SU-DHL-6 (cell line): Measurements from ENCODE around the gene ALOX5.
A peak's percentile ranks its signal among the peaks of the same experiment; 100 is the strongest.

Source experiments
- H2AFZ ChIP-seq: fragments of 200-600 bp; sonication (generic); 2 replicates; pipeline ENCODE4 v1.6.1; 2014; ENCODE audit warnings: low read depth, mild to moderate bottlenecking, moderate library complexity, mixed read lengths, antibody characterized with exemption, low read length; ENCODE audit not compliant: severe bottlenecking
- H3F3A ChIP-seq: fragments of 200-600 bp; shearing (Covaris generic); 2 replicates; pipeline ENCODE4 v1.6.0; 2016; ENCODE audit warnings: antibody characterized with exemption, mild to moderate bottlenecking; ENCODE audit not compliant: insufficient read depth
- H3K27ac ChIP-seq: fragments of 200-600 bp; sonication (generic); 2 replicates; pipeline ENCODE4 v1.5.1; 2016; ENCODE audit warnings: low read depth, mild to moderate bottlenecking, low read length, moderate library complexity, mixed read lengths
- H3K27me3 ChIP-seq: fragments of 200-600 bp; sonication (generic), shearing (Covaris generic); 2 replicates; pipeline ENCODE4 v1.6.0; 2014; ENCODE audit warnings: mild to moderate bottlenecking, low read length
- H3K36me3 ChIP-seq: fragments of 200-600 bp; sonication (generic); 2 replicates; pipeline ENCODE4 v1.6.1; 2014; ENCODE audit warnings: mild to moderate bottlenecking, low read length, mixed read lengths
- H3K4me2 ChIP-seq: fragments of 300-600, 200-600 bp; shearing (Covaris generic), sonication (generic); 2 replicates; pipeline ENCODE4 v1.6.0; 2014; ENCODE audit warnings: low read length, low read depth, mild to moderate bottlenecking; ENCODE audit not compliant: poor library complexity, severe bottlenecking
- H3K4me3 ChIP-seq: fragments of 200-600 bp; sonication (generic); 2 replicates; pipeline ENCODE4 v1.5.1; 2014; ENCODE audit warnings: antibody characterized with exemption, low read length, mild to moderate bottlenecking, mixed read lengths; ENCODE audit not compliant: insufficient read depth, poor library complexity, severe bottlenecking
- H3K79me2 ChIP-seq: fragments of 200-600 bp; sonication (generic); 2 replicates; pipeline ENCODE4 v1.6.1; 2014; ENCODE audit warnings: mild to moderate bottlenecking, low read length, moderate library complexity; ENCODE audit not compliant: insufficient read depth
- H3K9ac ChIP-seq: fragments of 200-600 bp; sonication (generic); 2 replicates; pipeline ENCODE4 v1.7.0; 2014; ENCODE audit warnings: mild to moderate bottlenecking, low read length
- H3K9me2 ChIP-seq: fragments of 200-600 bp; sonication (generic); replicated peaks from 2 replicates; pipeline ENCODE4 v1.6.1; 2014; ENCODE audit warnings: low read length; ENCODE audit not compliant: insufficient read depth
- H3K9me3 ChIP-seq: fragments of 200-600 bp; sonication (generic); 2 replicates; pipeline ENCODE4 v1.6.1; 2014; ENCODE audit warnings: low read length, mixed read lengths; ENCODE audit not compliant: insufficient read depth
- H4K20me1 ChIP-seq: fragments of 200-600 bp; sonication (generic); 2 replicates; pipeline ENCODE4 v1.6.1; 2014; ENCODE audit warnings: low read depth, mild to moderate bottlenecking, antibody characterized with exemption, low read length, moderate library complexity, mixed read lengths
- CTCF ChIP-seq: fragments of 200-600 bp; sonication (generic); IDR thresholded peaks from one replicate; pipeline ENCODE4 v1.5.1; 2017; ENCODE audit warnings: antibody characterized with exemption, mild to moderate bottlenecking, low read length, moderate library complexity; ENCODE audit not compliant: insufficient read depth, poor library complexity, severe bottlenecking
- EZH2phosphoT487 ChIP-seq: fragments of 200-600 bp; sonication (generic), shearing (Covaris generic); conservative IDR thresholded peaks from 2 replicates; pipeline ENCODE4 v1.6.1; 2018; ENCODE audit warnings: mild to moderate bottlenecking, antibody characterized with exemption, low read length, moderate library complexity, mixed read lengths

ALOX5 gene

GRCh38 chr10:45372251-45372951 lies 1.6 kb upstream of the ALOX5 start:
- H3K9ac ChIP-seq: peak overlapping the region; percentile 87
- H3F3A ChIP-seq: peaks cover 53% of the 10 kb centered on the region
- TF ChIP-seq EZH2phosphoT487: no peak
- TF ChIP-seq CTCF: no peak
- no peaks in the 10 kb centered on the region for H3K9me2 ChIP-seq
- peaks cover 4% of the 10 kb centered on the region for H3K36me3 ChIP-seq
- H3K27me3 ChIP-seq: no peaks in the 10 kb centered on the region
- H3K27ac ChIP-seq: peak overlapping the region; percentile 97
- H3K4me2 ChIP-seq: peak overlapping the region; percentile 93
- no peaks in the 10 kb centered on the region for H3K9me3 ChIP-seq
- no peak overlapping the region for H2AFZ ChIP-seq
- H3K79me2 ChIP-seq: peaks cover 70% of the 10 kb centered on the region
- H4K20me1 ChIP-seq: peaks cover 6% of the 10 kb centered on the region; the same call in 1 of the 2 replicates
- peak overlapping the region; percentile 63 for H3K4me3 ChIP-seq

- H3K27me3 ChIP-seq: no peaks in the 10 kb centered on the region
These were observed 927 bp upstream of the ALOX5 start for GRCh38 chr10:45373003-45373575.

GRCh38 chr10:45374350-45375052 lies 485 bp downstream of the ALOX5 start:
- Histone ChIP-seq H3K27me3 (no peaks in the 10 kb centered on the region), H3K4me2 (peak overlapping the region; percentile 78), H3K9ac (peak overlapping the region; percentile 87), H3K36me3 (peaks cover 4% of the 10 kb centered on the region), H3K27ac (peak overlapping the region; percentile 75), H3K9me2 (no peaks in the 10 kb centered on the region), H2AFZ (no peak overlapping the region), H3F3A (peaks cover 35% of the 10 kb centered on the region), H4K20me1 (peaks cover 6% of the 10 kb centered on the region; the same call in 1 of the 2 replicates), H3K4me3 (peak overlapping the region; percentile 77), H3K79me2 (peaks cover 73% of the 10 kb centered on the region), H3K9me3 (no peaks in the 10 kb centered on the region)
- TF ChIP-seq CTCF: no peak
- TF ChIP-seq EZH2phosphoT487: no peak

More at GRCh38 chr10:45373003-45373575, 927 bp upstream of the ALOX5 start:
- Histone ChIP-seq H3K9ac (peak overlapping the region; percentile 87), H2AFZ (no peak overlapping the region), H4K20me1 (peaks cover 6% of the 10 kb centered on the region; the same call in 1 of the 2 replicates), H3K4me3 (peak overlapping the region; percentile 63), H3K36me3 (peaks cover 4% of the 10 kb centered on the region), H3K9me3 (no peaks in the 10 kb centered on the region), H3K9me2 (no peaks in the 10 kb centered on the region), H3K27ac (peak overlapping the region; percentile 97), H3F3A (peaks cover 49% of the 10 kb centered on the region), H3K79me2 (peaks cover 73% of the 10 kb centered on the region), H3K4me2 (peak overlapping the region; percentile 93)
- TF ChIP-seq CTCF (no peak), EZH2phosphoT487 (no peak)
